GM21737 (cell line): ENCODE data around the gene MLH3.

Experiments used
- ATAC-seq: cut with Tn5 transposase; IDR thresholded peaks from one replicate; pipeline ENCODE4 v1.9.1; 2021; ENCODE audit warnings: mild to moderate bottlenecking, moderate library complexity; ENCODE audit not compliant: unreplicated experiment

MLH3 gene

GRCh38 chr14:75050852-75051555 lies at the start of gene MLH3:
TSS of gene MLH3 (minus strand) at chr14:75051467. CDS start at chr14:75049655, 1,812 bp downstream.
- peak; percentile 66 for ATAC-seq

- no peak for ATAC-seq
Measured at GRCh38 chr14:75098682-75099081, 47.4 kb upstream of the MLH3 start.

GRCh38 chr14:75098212-75098611 lies 46.9 kb upstream of the MLH3 start:
- ATAC-seq = no peak

GRCh38 chr14:75096959-75097358 lies 45.7 kb upstream of the MLH3 start:
- ATAC-seq = no peak

GRCh38 chr14:75095690-75096089 lies 44.4 kb upstream of the MLH3 start:
- ATAC-seq = no peak

- no peak for ATAC-seq
Measured at GRCh38 chr14:75094896-75095295, 43.6 kb upstream of the MLH3 start.

GRCh38 chr14:75092698-75093097 lies 41.4 kb upstream of the MLH3 start:
- ATAC-seq = no peak

GRCh38 chr14:75091251-75091650 lies 40.0 kb upstream of the MLH3 start:
- no peak for ATAC-seq

GRCh38 chr14:75090353-75090752 lies 39.1 kb upstream of the MLH3 start:
- ATAC-seq = no peak

- no peak for ATAC-seq
Measured at GRCh38 chr14:75088566-75089373, 37.5 kb upstream of the MLH3 start.

- no peak for ATAC-seq
Measured at GRCh38 chr14:75088153-75088552, 36.9 kb upstream of the MLH3 start.

GRCh38 chr14:75084513-75084912 lies 33.2 kb upstream of the MLH3 start:
- no peak for ATAC-seq

- no peak for ATAC-seq
Measured at GRCh38 chr14:75083271-75083670, 32.0 kb upstream of the MLH3 start.

GRCh38 chr14:75081660-75082229 lies 30.5 kb upstream of the MLH3 start:
- ATAC-seq = no peak

- ATAC-seq = no peak
Measured at GRCh38 chr14:75079521-75079920, 28.3 kb upstream of the MLH3 start.

GRCh38 chr14:75077794-75078193 lies 26.5 kb upstream of the MLH3 start:
- ATAC-seq = no peak

GRCh38 chr14:75070383-75070782 lies 19.1 kb upstream of the MLH3 start:
- no peak for ATAC-seq

GRCh38 chr14:75069811-75070145 lies 18.5 kb upstream of the MLH3 start:
- no peak for ATAC-seq

GRCh38 chr14:75069121-75069810 lies 18.0 kb upstream of the MLH3 start, which contains the start of gene ZC2HC1C:
TSS of gene ZC2HC1C (plus strand) at chr14:75069641. CDS start at chr14:75070574, 933 bp downstream.
- peak; percentile 66 for ATAC-seq

- ATAC-seq = no peak
Measured at GRCh38 chr14:75068294-75069120, 17.2 kb upstream of the MLH3 start.
